GM19438 (cell line): ENCODE results near the gene RGS18.
"Not testable (repeated sequence)": the region's sequence is repeated elsewhere in the genome, so short reads cannot be mapped to it uniquely, and the experiment has no call there.

Source experiments
- ATAC-seq: cut with Tn5 transposase; IDR thresholded peaks from one replicate; pipeline ENCODE4 v1.9.1; 2021; ENCODE audit warnings: low read depth; ENCODE audit not compliant: unreplicated experiment

The RGS18 gene

DNA sequence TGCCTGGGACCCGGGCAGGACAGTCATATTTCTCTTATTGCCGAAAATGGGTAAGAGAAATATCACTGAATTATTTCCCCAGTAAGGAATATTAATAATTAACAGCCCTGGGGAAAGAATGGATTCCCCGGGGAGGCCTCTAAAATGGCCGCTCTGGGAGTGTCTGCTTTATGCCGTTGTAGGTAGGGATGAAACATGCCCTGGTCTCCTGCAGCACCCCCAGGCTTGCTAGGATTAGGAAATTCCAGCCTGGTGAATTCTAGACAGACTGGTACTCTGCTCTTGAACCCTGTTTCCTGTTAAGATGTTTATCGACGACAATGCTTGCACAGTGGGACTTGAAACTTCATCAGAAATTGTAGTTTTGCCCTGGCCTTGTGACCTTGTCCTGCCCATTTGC, 6.7 kb downstream of the RGS18 start:
- ATAC-seq: not testable (repeated sequence)

DNA sequence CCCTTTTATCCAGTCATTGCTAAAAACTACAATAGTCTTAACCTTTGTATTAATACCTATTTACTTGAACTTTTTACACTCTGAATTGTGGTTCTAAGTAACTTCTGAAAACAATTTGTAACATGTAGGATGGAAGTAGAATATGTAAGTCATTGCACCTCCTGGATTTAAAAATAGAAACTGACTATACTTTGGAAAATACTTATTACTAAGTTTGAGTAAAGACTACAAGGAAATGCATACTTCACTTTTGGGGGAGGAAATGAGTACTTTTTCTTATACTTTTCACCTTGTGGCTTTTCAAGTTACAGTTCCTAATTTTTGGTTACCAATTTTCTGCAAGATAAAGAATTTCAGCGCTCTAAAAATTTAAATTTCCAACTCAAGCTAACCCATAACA, 8.7 kb downstream of the RGS18 start:
- no peak for ATAC-seq

DNA sequence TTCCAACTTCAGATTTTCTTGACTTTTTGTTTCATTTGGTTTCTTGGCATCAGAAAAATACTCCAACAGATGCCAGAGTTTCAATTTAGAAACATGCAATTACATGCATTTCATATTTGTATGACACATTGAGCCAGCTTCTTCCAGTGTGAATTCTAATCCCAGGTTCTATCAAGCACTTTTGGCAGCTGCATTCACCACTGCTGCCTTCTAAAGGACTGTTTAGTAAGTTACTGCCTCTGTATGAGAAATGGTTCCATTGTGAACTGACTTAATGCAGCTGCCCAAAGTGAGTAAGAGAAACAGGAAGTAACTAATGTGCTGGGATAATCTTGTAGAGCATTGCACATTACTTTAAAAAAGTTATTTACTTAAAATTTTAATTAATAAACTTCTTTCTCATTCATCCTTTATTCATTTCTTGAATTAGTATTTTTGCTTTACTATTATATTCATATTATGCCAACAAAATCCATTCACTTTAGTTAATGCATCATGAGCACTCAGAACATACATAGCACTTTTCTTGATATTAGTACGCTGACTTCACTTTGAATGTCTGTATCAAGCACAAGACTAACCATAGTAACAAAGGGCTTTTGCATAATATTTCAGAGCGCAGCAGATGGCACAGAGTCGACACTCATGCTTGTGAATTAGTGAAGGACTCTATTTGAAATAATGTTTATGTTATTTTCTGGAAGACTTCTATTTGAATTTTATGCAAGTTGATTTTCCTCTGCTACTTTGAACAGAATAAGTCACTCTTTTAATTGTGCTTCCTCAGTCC, 9.8 kb downstream of the RGS18 start:
- ATAC-seq: no peak

DNA sequence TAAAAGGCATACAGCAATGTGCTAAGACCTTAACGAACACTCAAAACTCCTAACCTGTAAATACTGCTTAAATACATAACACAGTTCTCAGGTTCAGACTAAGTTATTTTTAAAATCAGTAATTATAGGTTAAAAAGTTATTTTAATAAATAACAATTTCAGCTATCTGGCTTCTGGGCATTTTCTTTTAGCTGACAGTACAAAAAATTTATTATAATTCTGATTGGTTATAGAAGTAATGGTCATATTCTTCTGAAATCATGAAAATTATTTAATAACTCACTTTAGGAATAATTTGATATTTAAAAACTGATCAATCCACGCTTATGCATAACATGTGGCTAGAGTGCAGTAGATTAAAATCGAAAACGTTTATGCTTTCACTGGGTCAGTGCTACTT, 10.7 kb downstream of the RGS18 start:
- no peak for ATAC-seq

- no peak for ATAC-seq
These were observed 12.1 kb downstream of the RGS18 start for GRCh38 chr1:192170196-192170984.

- ATAC-seq: no peak
These were observed 12.9 kb downstream of the RGS18 start for GRCh38 chr1:192171123-192171522.

DNA sequence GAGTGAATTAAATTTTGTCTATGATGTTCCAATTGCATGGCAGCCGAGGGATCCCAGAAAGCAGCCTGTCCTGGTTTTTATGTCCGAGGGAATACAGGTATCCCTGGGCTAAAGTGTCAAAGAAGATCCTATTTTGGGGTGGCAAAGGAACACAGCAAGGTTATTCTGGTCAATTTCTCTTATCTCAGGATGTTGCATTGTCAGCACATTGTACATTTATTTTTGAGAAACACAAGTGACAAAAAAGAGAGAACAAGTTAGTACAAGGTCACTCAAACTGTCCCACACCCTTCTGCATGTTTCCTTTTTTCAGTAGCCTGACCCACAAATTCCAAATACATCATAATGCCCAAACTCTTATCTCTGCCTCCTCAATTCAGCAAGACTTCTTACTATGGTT, 17.7 kb downstream of the RGS18 start:
- no peak for ATAC-seq

DNA sequence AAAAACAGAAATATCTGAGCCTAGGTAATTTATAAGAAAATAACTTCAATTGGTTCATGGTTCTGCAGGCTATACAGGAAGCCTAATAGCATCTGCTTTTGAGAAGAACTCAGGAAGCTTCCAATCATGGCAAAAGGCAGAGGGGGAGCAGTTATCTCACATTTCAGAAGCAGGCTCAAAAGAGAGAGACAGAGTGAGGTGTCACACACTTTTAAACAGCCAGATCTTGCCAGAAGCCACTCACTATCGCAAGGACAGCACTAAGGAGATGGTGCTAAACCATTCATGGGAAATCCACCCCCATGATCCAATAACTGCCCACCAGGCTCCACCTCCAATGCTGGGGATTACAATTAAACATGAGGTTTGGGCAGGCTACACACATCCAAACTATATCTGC, 25.5 kb downstream of the RGS18 start:
- ATAC-seq: no peak

DNA sequence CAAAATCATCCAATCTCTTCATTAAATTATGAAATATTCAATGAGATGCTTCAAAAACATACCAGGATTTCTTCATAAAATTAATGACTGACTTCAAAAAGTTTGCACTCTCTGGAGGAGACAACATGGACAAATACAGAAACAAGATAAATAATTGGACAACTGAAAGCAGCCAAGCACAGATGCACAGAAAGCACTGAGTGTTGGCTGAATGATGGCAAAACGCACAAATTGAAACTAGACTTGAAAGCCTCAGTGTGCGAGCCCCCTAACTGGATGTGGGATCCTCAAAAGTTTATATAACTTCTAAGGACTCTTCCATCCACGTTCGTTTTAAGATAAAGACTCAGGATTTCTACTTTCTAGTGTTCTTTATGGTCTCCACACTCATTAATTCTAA, 27.9 kb downstream of the RGS18 start:
- ATAC-seq: no peak

- ATAC-seq: no peak
These were observed 31.8 kb downstream of the RGS18 start for GRCh38 chr1:192190066-192190465.

DNA sequence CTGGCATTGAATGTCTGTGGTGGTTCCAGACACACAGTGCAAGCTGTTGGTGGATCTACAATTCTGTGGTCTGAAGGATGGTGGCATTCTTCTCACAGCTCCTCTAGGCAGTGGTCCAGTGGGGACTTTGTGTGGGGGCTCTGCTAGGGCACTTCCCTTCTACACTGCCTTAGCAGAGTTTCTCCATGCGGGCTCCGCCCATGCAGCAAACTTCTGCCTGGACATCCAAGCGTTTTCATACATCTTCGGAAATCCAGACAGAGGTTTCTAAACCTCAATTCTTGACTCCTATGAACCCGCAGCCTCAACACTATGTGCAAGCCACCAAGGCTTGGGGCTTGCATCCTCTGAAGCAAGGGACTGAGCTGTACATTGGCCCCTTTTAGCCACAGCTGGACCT, 43.0 kb downstream of the RGS18 start:
- ATAC-seq: no peak

GRCh38 chr1:192224396-192224795, 66.1 kb downstream of the RGS18 start:
- ATAC-seq: no peak

GRCh38 chr1:192224846-192225245, 66.6 kb downstream of the RGS18 start:
- ATAC-seq: no peak

GRCh38 chr1:192225266-192225665, 67.0 kb downstream of the RGS18 start:
- ATAC-seq: no peak

GRCh38 chr1:192225703-192226102, 67.4 kb downstream of the RGS18 start:
- no peak for ATAC-seq

- no peak for ATAC-seq
These were observed 69.1 kb downstream of the RGS18 start for GRCh38 chr1:192227330-192227729.

DNA sequence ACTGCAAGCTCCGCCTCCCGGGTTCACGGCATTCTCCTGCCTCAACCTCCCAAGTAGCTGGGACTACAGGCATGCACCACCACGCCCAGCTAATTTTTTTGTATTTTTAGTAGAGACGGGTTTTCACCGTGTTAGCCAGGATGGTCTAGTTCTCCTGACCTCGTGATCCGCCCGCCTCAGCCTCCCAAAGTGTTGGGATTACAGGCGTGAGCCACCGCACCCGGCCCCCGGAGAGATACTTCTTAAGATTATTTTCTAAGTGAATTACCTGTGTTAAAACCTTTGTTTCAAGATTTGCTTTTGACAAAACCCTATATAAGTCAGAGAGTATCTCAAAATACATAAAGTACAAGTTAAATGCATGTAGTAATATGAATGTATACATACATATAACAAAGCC, 69.7 kb downstream of the RGS18 start:
- not testable (repeated sequence) for ATAC-seq

GRCh38 chr1:192232817-192233417, 74.7 kb downstream of the RGS18 start:
- ATAC-seq: no peak

DNA sequence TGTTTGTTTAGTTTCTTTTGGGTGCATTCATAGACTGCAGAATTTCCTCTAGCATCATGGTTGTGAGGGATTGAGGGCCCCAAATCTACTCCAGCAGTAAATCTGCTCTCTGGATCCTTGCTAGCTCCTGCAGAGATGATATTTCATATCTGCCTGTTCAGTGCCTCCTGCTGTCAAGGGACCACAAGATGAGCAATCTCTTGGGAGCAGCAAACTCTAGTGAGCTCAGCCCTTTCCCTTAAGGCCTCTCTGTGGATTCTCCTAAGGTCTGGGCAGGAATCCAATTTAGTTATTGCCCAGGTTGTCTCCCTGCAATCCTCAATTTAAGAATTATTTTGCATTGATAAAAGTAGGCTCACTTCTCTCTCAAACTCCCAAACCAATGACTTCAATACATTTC, 76.9 kb downstream of the RGS18 start:
- ATAC-seq: no peak
